ENCODE data around the gene LGALS7B. TPM values are rescaled to one million over a fixed set of nuclear protein-coding genes. Genes with fewer than 3 reads are reported as not detected.

Gene LGALS7B
- total and polyA plus RNA-seq, 10 donors, result 1.1 to 167 (median 33.5) TPM; not detected in 3

DNA sequence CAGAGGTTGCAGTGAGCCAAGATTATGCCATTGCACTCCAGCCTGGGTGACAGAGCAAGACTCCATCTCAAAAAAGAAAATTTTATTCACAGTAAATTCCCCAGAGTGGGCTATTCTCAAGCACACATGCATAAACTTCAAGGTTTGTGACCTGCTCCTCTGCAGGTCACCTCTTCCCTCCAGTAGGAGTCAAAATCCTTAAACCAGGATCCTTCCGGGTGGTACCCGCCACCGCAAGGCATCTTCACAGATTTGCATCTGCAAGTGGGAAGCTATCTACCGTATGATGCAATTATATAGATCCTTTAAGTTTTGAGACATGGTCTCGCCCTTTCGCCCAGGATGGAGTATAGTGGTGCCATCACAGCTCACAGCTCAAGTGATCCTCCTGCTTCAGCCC, 45.6 kb downstream of the LGALS7B start:
- no peak for DNase-seq
- Histone ChIP-seq H3K27me3 (replicated peaks in 1 of 7) (no peaks in the 10 kb centered on the region), H3K4me3 (no peak overlapping the region), H3K36me3 (peaks cover 10 to 65% (median 56%) of the 10 kb centered on the region in 6 donors), H3K9me3 (no peaks in the 10 kb centered on the region), H3K4me1 (peaks cover 19 to 69% (median 42%) of the 10 kb centered on the region in 6 donors), H3K27ac (peak overlapping the region in 4 of 8 donors; percentile 14 to 94 (median 58))
- WGBS, 5 donors, result 93 to 96% (median 93%) methylated on average over 6 of the region's 6 CpGs
- TF ChIP-seq POLR2A (IDR thresholded peaks at IDR 0.05) (no peak), POLR2AphosphoS5 (IDR thresholded peaks at IDR 0.05) (peak in 1 of 3 donors; percentile 20)
- intact Hi-C loops (cut with DNase I; ENCODE audit: low total_unique reads), result no loop called here

- DNase-seq, result peak; percentile 30
- peak overlapping the region in 4 of 8 donors; percentile 13 to 88 (median 53) for H3K27ac ChIP-seq
- H3K27me3 ChIP-seq (replicated peaks in 1 of 7), result no peaks in the 10 kb centered on the region
- peaks cover 10 to 70% (median 67%) of the 10 kb centered on the region in 6 donors for H3K36me3 ChIP-seq
- intact Hi-C loops (cut with DNase I; ENCODE audit: low total_unique reads), result no loop called here
- no peaks in the 10 kb centered on the region for H3K9me3 ChIP-seq
- whole genome bisulfite sequencing, 5 donors, result 73 to 84% (median 81%) methylated on average over 8 of the region's 8 CpGs
- TF ChIP-seq POLR2AphosphoS5 (IDR thresholded peaks at IDR 0.05), result no peak
- no peak for TF ChIP-seq POLR2A (IDR thresholded peaks at IDR 0.05)
- no peak for TF ChIP-seq CTCF (IDR thresholded peaks at IDR 0.05 in 8 of 11, conservative IDR thresholded peaks at IDR 0.05 in 3 of 11)
- no peak overlapping the region for H3K4me3 ChIP-seq
- peaks cover 5 to 69% (median 40%) of the 10 kb centered on the region in 6 donors for H3K4me1 ChIP-seq
Measured at GRCh38 chr19:38836159-38836982, 47.4 kb downstream of the LGALS7B start.

DNA sequence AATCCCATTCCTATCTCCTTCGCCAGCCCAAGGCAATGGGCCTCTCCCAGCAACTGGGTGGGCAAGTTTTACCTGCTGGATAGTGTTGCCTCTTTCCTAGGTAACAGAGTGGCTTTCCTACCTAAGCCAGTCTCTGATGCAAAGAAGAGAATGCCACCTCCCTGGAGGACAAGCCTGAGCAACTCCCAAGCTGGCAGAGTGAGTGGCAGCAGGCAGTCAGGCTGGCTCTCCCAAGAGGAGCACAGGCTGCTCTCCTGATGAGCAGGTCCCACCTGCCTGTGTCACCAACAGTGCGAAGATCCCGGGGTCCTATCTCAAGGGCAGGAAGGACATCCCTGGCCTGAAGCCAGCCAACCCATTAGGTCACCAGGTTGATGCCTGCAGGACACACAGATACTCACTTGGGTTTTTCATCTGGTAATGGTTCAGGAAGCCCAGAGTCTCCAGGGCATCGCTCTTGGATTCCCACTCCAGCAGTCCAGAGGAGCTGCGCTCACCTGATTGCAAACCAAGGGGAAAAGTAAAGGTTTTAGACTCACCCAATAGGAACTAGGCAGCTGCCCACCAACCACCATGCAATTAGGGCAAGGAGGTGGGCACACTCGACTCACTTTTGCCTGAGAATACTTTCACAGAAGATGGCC, 48.1 kb downstream of the LGALS7B start:
- no peaks in the 10 kb centered on the region for H3K9me3 ChIP-seq
- WGBS, 5 donors, result 87 to 94% (median 92%) methylated on average over 4 to 6 of the region's 6 CpGs
- peak overlapping the region in 5 of 8 donors; percentile 4 to 88 (median 71) for H3K27ac ChIP-seq
- no peak for TF ChIP-seq POLR2A (IDR thresholded peaks at IDR 0.05)
- TF ChIP-seq POLR2AphosphoS5 (IDR thresholded peaks at IDR 0.05), result peak; percentile 36 to 65 (median 57)
- intact Hi-C loops (cut with DNase I; ENCODE audit: low total_unique reads), result no loop called here
- peaks cover 8 to 74% (median 45%) of the 10 kb centered on the region in 6 donors for H3K4me1 ChIP-seq
- DNase-seq, result peak; percentile 71
- H3K4me3 ChIP-seq, result no peak overlapping the region
- no peaks in the 10 kb centered on the region for H3K27me3 ChIP-seq (replicated peaks in 1 of 7)
- peaks cover 10 to 78% (median 74%) of the 10 kb centered on the region in 6 donors for H3K36me3 ChIP-seq

DNA sequence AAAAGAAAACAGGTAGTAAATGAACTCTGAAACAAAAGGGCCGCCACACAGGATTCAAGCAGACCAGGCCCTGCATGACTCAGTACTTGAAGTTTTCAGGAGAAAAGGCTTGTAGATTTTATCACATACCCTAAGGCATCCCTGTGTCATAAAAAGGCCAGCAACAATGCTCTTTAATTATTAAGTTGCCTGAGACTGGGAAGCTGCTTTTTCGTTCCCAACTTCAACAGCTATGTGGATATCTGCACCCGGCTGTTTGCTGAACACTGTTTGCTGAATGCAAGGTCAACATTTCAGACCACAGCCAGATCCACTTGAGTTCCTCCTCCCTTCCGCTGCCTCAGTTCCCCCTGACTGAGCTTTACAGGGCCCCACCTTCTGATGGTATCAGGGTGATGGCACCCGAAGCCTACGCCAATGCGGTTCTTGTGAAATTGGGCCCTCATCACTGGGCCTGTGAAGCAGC, 48.7 kb downstream of the LGALS7B start:
- no peaks in the 10 kb centered on the region for H3K9me3 ChIP-seq
- no peak overlapping the region for H3K4me3 ChIP-seq
- peak overlapping the region in 5 of 8 donors; percentile 46 to 99 (median 72) for H3K27ac ChIP-seq
- intact Hi-C loops (cut with DNase I; ENCODE audit: low total_unique reads), result no loop called here
- TF ChIP-seq CTCF (IDR thresholded peaks at IDR 0.05 in 8 of 11, conservative IDR thresholded peaks at IDR 0.05 in 3 of 11), result no peak
- peak in 1 of 3 donors; percentile 41 for TF ChIP-seq POLR2AphosphoS5 (IDR thresholded peaks at IDR 0.05)
- no peak for TF ChIP-seq POLR2A (IDR thresholded peaks at IDR 0.05)
- 86 to 92% (median 89%) methylated on average over 4 to 7 of the region's 7 CpGs for WGBS, 5 donors
- H3K36me3 ChIP-seq, result peaks cover 10 to 83% (median 79%) of the 10 kb centered on the region in 6 donors
- no peaks in the 10 kb centered on the region for H3K27me3 ChIP-seq (replicated peaks in 1 of 7)
- peak; percentile 47 for DNase-seq
- H3K4me1 ChIP-seq, result peaks cover 6 to 74% (median 45%) of the 10 kb centered on the region in 6 donors

Data from spleen (tissue), 11 donors.